ENCODE results near the gene LIMS2.

DNA sequence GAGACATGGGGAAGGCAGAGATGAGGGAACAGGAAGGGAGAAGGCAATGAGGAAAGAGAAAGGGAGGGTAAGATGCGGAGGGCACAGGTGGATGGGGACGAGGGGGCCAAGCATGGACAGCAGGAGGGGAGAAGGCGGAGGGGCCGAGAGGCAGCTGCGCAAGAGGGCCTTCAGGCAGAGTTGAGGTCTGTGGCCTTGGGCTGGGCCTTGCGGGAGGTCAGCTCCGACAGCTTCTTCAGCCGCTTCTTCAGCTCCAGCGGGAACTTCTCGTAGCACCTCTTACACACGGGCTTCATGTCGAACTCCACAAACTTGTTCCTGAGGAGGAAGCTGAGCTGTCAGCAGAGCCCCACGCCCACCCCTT lies 36.2 kb downstream of the LIMS2 start:
- TF ChIP-seq, protein P1, sequence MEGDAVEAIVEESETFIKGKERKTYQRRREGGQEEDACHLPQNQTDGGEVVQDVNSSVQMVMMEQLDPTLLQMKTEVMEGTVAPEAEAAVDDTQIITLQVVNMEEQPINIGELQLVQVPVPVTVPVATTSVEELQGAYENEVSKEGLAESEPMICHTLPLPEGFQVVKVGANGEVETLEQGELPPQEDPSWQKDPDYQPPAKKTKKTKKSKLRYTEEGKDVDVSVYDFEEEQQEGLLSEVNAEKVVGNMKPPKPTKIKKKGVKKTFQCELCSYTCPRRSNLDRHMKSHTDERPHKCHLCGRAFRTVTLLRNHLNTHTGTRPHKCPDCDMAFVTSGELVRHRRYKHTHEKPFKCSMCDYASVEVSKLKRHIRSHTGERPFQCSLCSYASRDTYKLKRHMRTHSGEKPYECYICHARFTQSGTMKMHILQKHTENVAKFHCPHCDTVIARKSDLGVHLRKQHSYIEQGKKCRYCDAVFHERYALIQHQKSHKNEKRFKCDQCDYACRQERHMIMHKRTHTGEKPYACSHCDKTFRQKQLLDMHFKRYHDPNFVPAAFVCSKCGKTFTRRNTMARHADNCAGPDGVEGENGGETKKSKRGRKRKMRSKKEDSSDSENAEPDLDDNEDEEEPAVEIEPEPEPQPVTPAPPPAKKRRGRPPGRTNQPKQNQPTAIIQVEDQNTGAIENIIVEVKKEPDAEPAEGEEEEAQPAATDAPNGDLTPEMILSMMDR (IDR thresholded peaks at IDR 0.05) = no peak
- no peak for TF ChIP-seq POLR2AphosphoS5 (IDR thresholded peaks at IDR 0.05)

Data from breast epithelium (tissue), 3 donors.